GM18861 (cell line): ENCODE measurements around the gene MAGI2.
A peak's percentile ranks its signal among the peaks of the same experiment; 100 is the strongest.

Experiments
- ATAC-seq: cut with Tn5 transposase; IDR thresholded peaks from one replicate; pipeline ENCODE4 v1.9.1; 2021; ENCODE audit not compliant: unreplicated experiment

The MAGI2 gene

GRCh38 chr7:78073609-78074382 is 1379.7 kb downstream of the MAGI2 start:
- no peak for ATAC-seq

GRCh38 chr7:78072201-78072590 is 1381.3 kb downstream of the MAGI2 start:
- no peak for ATAC-seq

GRCh38 chr7:78071491-78072200 is 1381.8 kb downstream of the MAGI2 start:
- no peak for ATAC-seq

- ATAC-seq: no peak
These were observed 1386.9 kb downstream of the MAGI2 start for GRCh38 chr7:78066599-78066998.

GRCh38 chr7:78063758-78064157 is 1389.7 kb downstream of the MAGI2 start:
- no peak for ATAC-seq

GRCh38 chr7:78062214-78062613 is 1391.3 kb downstream of the MAGI2 start:
- ATAC-seq: no peak

GRCh38 chr7:78057571-78057970 is 1395.9 kb downstream of the MAGI2 start:
- ATAC-seq: no peak

GRCh38 chr7:78055599-78055998 is 1397.9 kb downstream of the MAGI2 start:
- no peak for ATAC-seq

- no peak for ATAC-seq
These were observed 1398.4 kb downstream of the MAGI2 start for GRCh38 chr7:78055001-78055573.

- ATAC-seq: no peak
These were observed 1401.4 kb downstream of the MAGI2 start for GRCh38 chr7:78052112-78052511.

GRCh38 chr7:78047800-78048199 is 1405.7 kb downstream of the MAGI2 start:
- ATAC-seq: no peak

- no peak for ATAC-seq
These were observed 1410.3 kb downstream of the MAGI2 start for GRCh38 chr7:78043159-78043558.

GRCh38 chr7:78041423-78041822 is 1412.0 kb downstream of the MAGI2 start:
- no peak for ATAC-seq

- ATAC-seq: peak; percentile 52
These were observed 1413.4 kb downstream of the MAGI2 start for GRCh38 chr7:78039790-78040776.

GRCh38 chr7:78038465-78039080 is 1414.9 kb downstream of the MAGI2 start:
- ATAC-seq: no peak

GRCh38 chr7:78037603-78038002 is 1415.9 kb downstream of the MAGI2 start:
- ATAC-seq: no peak

- no peak for ATAC-seq
These were observed 1420.1 kb downstream of the MAGI2 start for GRCh38 chr7:78033410-78033809.

- ATAC-seq: no peak
These were observed 1427.0 kb downstream of the MAGI2 start for GRCh38 chr7:78026492-78026891.

GRCh38 chr7:78024591-78024990 is 1428.9 kb downstream of the MAGI2 start:
- no peak for ATAC-seq

- no peak for ATAC-seq
These were observed 1430.3 kb downstream of the MAGI2 start for GRCh38 chr7:78023191-78023590.
